Activated CD4-positive, alpha-beta memory T cell treated with anti-CD3 and anti-CD28 coated beads for 36 hours (primary cell): ENCODE measurements around the gene DTNBP1. TPM values are rescaled to one million over a fixed set of nuclear protein-coding genes. Genes with fewer than 3 reads are reported as not detected.
A peak's percentile ranks its signal among the peaks of the same experiment; 100 is the strongest.

Experiments used
- CTCF ChIA-PET: fragments of 350-600 bp; sonication (Branson Sonifier 250); formaldehyde crosslinking; loops from one replicate; lab custom pipeline; 2021; ENCODE audit warnings: antibody characterized with exemption, inconsistent platforms; lab: Charles Lee
- POLR2A ChIA-PET: fragments of 350-600 bp; sonication (Branson Sonifier 250); formaldehyde crosslinking; loops from one replicate; lab custom pipeline; 2021; ENCODE audit warnings: antibody characterized with exemption; lab: Charles Lee
- DNase-seq: peaks from one replicate; pipeline ENCODE4 v3.0.0-alpha.2; 2020
- H3K27ac Mint-ChIP-seq: one replicate; pipeline ENCODE4 v1.8.0; 2021; ENCODE audit warnings: mixed read lengths
- H3K27me3 Mint-ChIP-seq: one replicate; pipeline ENCODE4 v1.8.0; 2021; ENCODE audit warnings: mixed read lengths
- H3K36me3 Mint-ChIP-seq: one replicate; pipeline ENCODE4 v1.8.0; 2021; ENCODE audit warnings: mixed read lengths
- H3K4me1 Mint-ChIP-seq: one replicate; pipeline ENCODE4 v1.8.0; 2021; ENCODE audit warnings: low read depth, mixed read lengths
- H3K4me3 Mint-ChIP-seq: one replicate; pipeline ENCODE4 v1.8.0; 2021; ENCODE audit warnings: mild to moderate bottlenecking, mixed read lengths
- H3K9me3 Mint-ChIP-seq: one replicate; pipeline ENCODE4 v1.8.0; 2021; ENCODE audit warnings: mixed read lengths
- intact Hi-C: fragments of 100-400 bp; cut with micrococcal nuclease; formaldehyde crosslinking; loops from one replicate; pipeline ENCODE4 v1.15.1; 2023
- total RNA-seq, 2 experiments: library from RNA; stranded (reverse); gene quantifications; one replicate each; pipeline ENCODE4 v1.2.3, GENCODE V29; 2021

DTNBP1 gene
- total RNA-seq, 2 experiments from 2014 or later, result 22.9 to 24.3 TPM

GRCh38 chr6:15638373-15638772, 24.5 kb downstream of the DTNBP1 start:
- Mint-ChIP-seq H3K27ac (no peak overlapping the region), H3K27me3 (no peaks in the 10 kb centered on the region), H3K36me3 (peaks cover 64% of the 10 kb centered on the region), H3K9me3 (peaks cover 15% of the 10 kb centered on the region), H3K4me1 (peaks cover 3% of the 10 kb centered on the region), H3K4me3 (no peak overlapping the region)
- intact Hi-C loops, result no loop called here
- no peak for DNase-seq
- ChIA-PET POLR2A (no interaction called here), CTCF (no interaction called here)

- ChIA-PET POLR2A (no interaction called here), CTCF (no interaction called here)
- peaks cover 24% of the 10 kb centered on the region for H3K36me3 Mint-ChIP-seq
- no peaks in the 10 kb centered on the region for H3K27me3 Mint-ChIP-seq
- no peaks in the 10 kb centered on the region for H3K9me3 Mint-ChIP-seq
- H3K27ac Mint-ChIP-seq, result no peak overlapping the region
- intact Hi-C loops, result no loop called here
- H3K4me3 Mint-ChIP-seq, result no peak overlapping the region
- no peak for DNase-seq
- peaks cover 30% of the 10 kb centered on the region for H3K4me1 Mint-ChIP-seq
These were observed 31.4 kb downstream of the DTNBP1 start for GRCh38 chr6:15631432-15631831.

GRCh38 chr6:15630202-15630601, 32.6 kb downstream of the DTNBP1 start:
- Mint-ChIP-seq H3K9me3 (no peaks in the 10 kb centered on the region), H3K27me3 (no peaks in the 10 kb centered on the region), H3K36me3 (peaks cover 21% of the 10 kb centered on the region), H3K27ac (no peak overlapping the region), H3K4me1 (peaks cover 41% of the 10 kb centered on the region), H3K4me3 (no peak overlapping the region)
- ChIA-PET POLR2A (no interaction called here), CTCF (no interaction called here)
- no peak for DNase-seq
- intact Hi-C loops, result no loop called here

- no peak overlapping the region for H3K4me3 Mint-ChIP-seq
- no peaks in the 10 kb centered on the region for H3K27me3 Mint-ChIP-seq
- ChIA-PET POLR2A (interaction anchor here (0.8 kb wide), 1 partner anchor 41 kb away, joined by 3 read pairs; no protein-coding TSS in a partner anchor), CTCF (no interaction called here)
- peaks cover 17% of the 10 kb centered on the region for H3K36me3 Mint-ChIP-seq
- no peaks in the 10 kb centered on the region for H3K9me3 Mint-ChIP-seq
- H3K4me1 Mint-ChIP-seq, result peaks cover 45% of the 10 kb centered on the region
- DNase-seq, result no peak
- H3K27ac Mint-ChIP-seq, result no peak overlapping the region
- intact Hi-C loops, result no loop called here
These were observed 33.3 kb downstream of the DTNBP1 start for GRCh38 chr6:15629487-15629886.

- H3K9me3 Mint-ChIP-seq, result no peaks in the 10 kb centered on the region
- H3K27ac Mint-ChIP-seq, result no peak overlapping the region
- ChIA-PET CTCF (interaction anchor here (1.0 kb wide), 1 partner anchor 554 kb away, joined by 3 read pairs; no protein-coding TSS in a partner anchor), POLR2A (interaction anchor here (0.8 kb wide), 1 partner anchor 40 kb away, joined by 3 read pairs; no protein-coding TSS in a partner anchor)
- no peaks in the 10 kb centered on the region for H3K27me3 Mint-ChIP-seq
- intact Hi-C loops, result no loop called here
- H3K4me3 Mint-ChIP-seq, result no peak overlapping the region
- DNase-seq, result peak; percentile 77
- peaks cover 51% of the 10 kb centered on the region for H3K4me1 Mint-ChIP-seq
- H3K36me3 Mint-ChIP-seq, result peaks cover 17% of the 10 kb centered on the region
These were observed 34.2 kb downstream of the DTNBP1 start for GRCh38 chr6:15628499-15629131.

- no peaks in the 10 kb centered on the region for H3K9me3 Mint-ChIP-seq
- no peak for DNase-seq
- H3K4me3 Mint-ChIP-seq, result no peak overlapping the region
- peaks cover 12% of the 10 kb centered on the region for H3K36me3 Mint-ChIP-seq
- CTCF ChIA-PET, result no interaction called here
- no peaks in the 10 kb centered on the region for H3K27me3 Mint-ChIP-seq
- POLR2A ChIA-PET, result no interaction called here
- no peak overlapping the region for H3K27ac Mint-ChIP-seq
- intact Hi-C loops, result no loop called here
- peaks cover 51% of the 10 kb centered on the region for H3K4me1 Mint-ChIP-seq
These were observed 35.0 kb downstream of the DTNBP1 start for GRCh38 chr6:15627821-15628220.

- no peak overlapping the region for H3K27ac Mint-ChIP-seq
- no peaks in the 10 kb centered on the region for H3K9me3 Mint-ChIP-seq
- H3K4me3 Mint-ChIP-seq, result no peak overlapping the region
- DNase-seq, result no peak
- intact Hi-C loops, result no loop called here
- H3K27me3 Mint-ChIP-seq, result no peaks in the 10 kb centered on the region
- peaks cover 12% of the 10 kb centered on the region for H3K36me3 Mint-ChIP-seq
- POLR2A ChIA-PET, result no interaction called here
- CTCF ChIA-PET, result no interaction called here
- H3K4me1 Mint-ChIP-seq, result peaks cover 55% of the 10 kb centered on the region
These were observed 35.8 kb downstream of the DTNBP1 start for GRCh38 chr6:15626878-15627674.

GRCh38 chr6:15626160-15626559, 36.7 kb downstream of the DTNBP1 start:
- ChIA-PET POLR2A (no interaction called here), CTCF (interaction anchor here (0.6 kb wide), 2 partner anchors 65 to 1751 kb away, joined by 3 read pairs; no protein-coding TSS in a partner anchor)
- intact Hi-C loops, result no loop called here
- H3K27ac Mint-ChIP-seq, result no peak overlapping the region
- no peak overlapping the region for H3K4me3 Mint-ChIP-seq
- no peaks in the 10 kb centered on the region for H3K27me3 Mint-ChIP-seq
- no peaks in the 10 kb centered on the region for H3K9me3 Mint-ChIP-seq
- peaks cover 8% of the 10 kb centered on the region for H3K36me3 Mint-ChIP-seq
- H3K4me1 Mint-ChIP-seq, result peaks cover 63% of the 10 kb centered on the region
- no peak for DNase-seq

- H3K4me1 Mint-ChIP-seq, result peaks cover 52% of the 10 kb centered on the region
- H3K4me3 Mint-ChIP-seq, result no peak overlapping the region
- H3K9me3 Mint-ChIP-seq, result no peaks in the 10 kb centered on the region
- no peaks in the 10 kb centered on the region for H3K27me3 Mint-ChIP-seq
- intact Hi-C loops, result loop anchor here (1.0 to 5.0 kb wide), 6 partner anchors 36 to 1411 kb away; no protein-coding TSS in a partner anchor
- H3K36me3 Mint-ChIP-seq, result peaks cover 8% of the 10 kb centered on the region
- CTCF ChIA-PET, result interaction anchor here (0.5 to 3.7 kb wide), 27 partner anchors 10 to 1991 kb away, joined by 3 to 26 read pairs (median 4); no protein-coding TSS in a partner anchor
- no peak overlapping the region for H3K27ac Mint-ChIP-seq
- no peak for DNase-seq
- POLR2A ChIA-PET, result no interaction called here
These were observed 39.3 kb downstream of the DTNBP1 start for GRCh38 chr6:15623276-15624116.

- ChIA-PET CTCF (interaction anchor here (0.9 to 3.7 kb wide), 10 partner anchors 9 to 1575 kb away, joined by 3 to 26 read pairs (median 4); no protein-coding TSS in a partner anchor), POLR2A (interaction anchor here (0.6 kb wide), 1 partner anchor 36 kb away, joined by 3 read pairs; no protein-coding TSS in a partner anchor)
- no peak for DNase-seq
- H3K27me3 Mint-ChIP-seq, result no peaks in the 10 kb centered on the region
- intact Hi-C loops, result loop anchor here (5.0 kb wide), 5 partner anchors 35 to 1410 kb away; no protein-coding TSS in a partner anchor
- no peaks in the 10 kb centered on the region for H3K9me3 Mint-ChIP-seq
- H3K27ac Mint-ChIP-seq, result no peak overlapping the region
- no peak overlapping the region for H3K4me3 Mint-ChIP-seq
- peaks cover 50% of the 10 kb centered on the region for H3K4me1 Mint-ChIP-seq
- peaks cover 10% of the 10 kb centered on the region for H3K36me3 Mint-ChIP-seq
These were observed 40.6 kb downstream of the DTNBP1 start for GRCh38 chr6:15622045-15622740.
